GM19438 (cell line): ENCODE results near the gene SEPTIN1.
A peak's percentile ranks its signal among the peaks of the same experiment; 100 is the strongest.

ENCODE experiments used
- ATAC-seq: cut with Tn5 transposase; IDR thresholded peaks from one replicate; pipeline ENCODE4 v1.9.1; 2021; ENCODE audit warnings: low read depth; ENCODE audit not compliant: unreplicated experiment

Gene SEPTIN1

DNA sequence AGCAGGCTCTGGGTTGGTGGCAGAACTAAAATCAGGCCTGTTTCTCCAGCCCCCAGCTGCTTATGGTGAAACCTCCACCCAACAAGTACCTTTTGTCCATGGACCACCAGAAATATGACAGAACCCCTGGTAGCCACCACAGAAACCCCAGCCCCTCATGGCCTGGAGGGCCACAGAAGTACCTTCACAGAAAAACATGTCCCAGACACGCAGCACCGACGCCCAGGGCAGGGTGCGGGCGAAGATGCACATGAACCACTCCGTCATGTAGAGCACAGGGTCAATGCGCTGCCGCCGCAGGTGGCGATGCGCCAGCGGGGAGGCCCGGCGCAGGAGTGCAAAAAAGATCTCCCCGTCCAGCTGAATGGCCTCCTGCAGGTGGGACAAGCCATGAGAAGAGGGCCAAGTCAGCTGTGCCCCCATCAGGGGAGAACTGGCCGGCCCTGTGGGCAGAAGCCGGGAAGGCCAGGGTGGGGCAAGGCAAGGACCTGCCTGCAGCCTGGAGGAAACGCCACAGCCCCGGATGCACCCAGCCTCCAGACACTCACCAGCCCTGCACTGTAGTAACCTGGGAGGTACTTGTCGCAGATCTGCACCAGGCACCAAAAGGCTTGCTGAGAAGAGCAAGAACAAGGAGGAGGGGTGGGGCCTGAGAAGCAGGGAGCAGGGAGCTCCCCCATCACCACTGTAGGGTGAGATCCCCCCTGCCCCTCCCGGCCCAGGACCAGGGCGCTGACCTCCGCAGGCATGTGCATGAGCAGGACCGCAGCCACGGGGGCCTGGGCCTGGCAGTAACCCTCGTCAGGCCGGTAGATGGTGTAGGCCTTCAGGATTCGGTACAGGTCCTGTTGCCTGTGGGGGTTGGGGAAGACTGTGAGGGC lies 23.1 kb downstream of the SEPTIN1 start:
- no peak for ATAC-seq

DNA sequence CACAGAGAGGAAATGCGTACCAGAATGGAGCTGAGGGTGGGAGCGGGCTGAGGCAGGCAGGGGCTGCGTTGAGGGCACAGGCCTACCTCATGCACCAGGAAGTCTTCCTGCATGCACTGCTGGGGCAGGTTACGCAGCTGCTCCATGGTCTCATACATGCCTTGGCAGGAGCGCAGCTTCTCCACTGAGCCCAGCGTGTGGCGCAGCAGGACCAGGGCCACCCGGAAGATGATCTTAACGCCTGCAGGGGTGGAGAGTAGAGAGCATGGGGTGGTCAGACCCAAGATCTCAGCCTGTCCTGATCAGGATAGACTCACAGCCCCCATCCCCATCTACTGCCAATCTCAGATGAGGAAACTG lies 23.8 kb downstream of the SEPTIN1 start:
- no peak for ATAC-seq

DNA sequence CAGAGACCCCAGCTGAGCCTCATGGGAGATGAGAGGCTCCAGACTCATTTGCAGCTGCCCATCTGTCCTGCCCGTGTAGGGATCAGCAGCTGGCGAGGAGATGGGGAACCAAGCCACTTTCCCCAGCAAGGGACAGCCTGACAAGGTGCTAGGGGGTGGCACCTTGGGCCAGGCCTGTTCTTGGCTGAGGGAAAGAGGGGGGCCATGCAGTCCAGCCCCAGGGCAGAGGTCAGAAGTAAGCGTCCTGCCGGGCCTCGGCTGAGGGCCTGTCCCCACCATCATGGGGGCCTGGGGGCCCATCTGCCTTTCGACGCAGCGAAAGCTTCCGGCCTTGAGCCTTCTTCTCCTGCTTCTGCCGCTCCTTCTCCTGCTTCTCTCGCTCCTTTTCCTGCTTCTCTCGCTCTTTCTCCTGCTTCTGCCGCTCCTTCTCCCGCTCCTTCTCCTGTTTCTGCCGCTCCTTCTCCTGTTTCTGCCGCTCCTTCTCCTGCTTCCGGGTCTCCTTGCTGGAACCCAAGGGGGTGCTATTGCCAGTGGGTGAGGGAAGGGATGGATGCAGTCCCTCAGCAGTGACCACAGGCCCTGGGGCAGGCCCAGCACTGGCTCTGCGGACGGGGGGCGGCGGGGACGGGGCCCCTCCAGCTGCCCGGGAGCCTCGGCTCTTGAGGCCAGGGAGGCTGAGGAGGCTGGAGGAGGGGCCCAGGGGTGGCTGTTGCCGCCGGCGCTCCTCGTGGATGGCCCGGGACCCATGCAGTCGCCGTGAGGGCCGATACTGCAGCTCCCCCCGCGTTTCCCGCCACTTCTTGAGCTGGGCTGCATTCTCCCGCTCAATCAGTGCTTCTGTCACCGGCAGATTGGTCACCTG lies 24.4 kb downstream of the SEPTIN1 start:
- no peak for ATAC-seq

DNA sequence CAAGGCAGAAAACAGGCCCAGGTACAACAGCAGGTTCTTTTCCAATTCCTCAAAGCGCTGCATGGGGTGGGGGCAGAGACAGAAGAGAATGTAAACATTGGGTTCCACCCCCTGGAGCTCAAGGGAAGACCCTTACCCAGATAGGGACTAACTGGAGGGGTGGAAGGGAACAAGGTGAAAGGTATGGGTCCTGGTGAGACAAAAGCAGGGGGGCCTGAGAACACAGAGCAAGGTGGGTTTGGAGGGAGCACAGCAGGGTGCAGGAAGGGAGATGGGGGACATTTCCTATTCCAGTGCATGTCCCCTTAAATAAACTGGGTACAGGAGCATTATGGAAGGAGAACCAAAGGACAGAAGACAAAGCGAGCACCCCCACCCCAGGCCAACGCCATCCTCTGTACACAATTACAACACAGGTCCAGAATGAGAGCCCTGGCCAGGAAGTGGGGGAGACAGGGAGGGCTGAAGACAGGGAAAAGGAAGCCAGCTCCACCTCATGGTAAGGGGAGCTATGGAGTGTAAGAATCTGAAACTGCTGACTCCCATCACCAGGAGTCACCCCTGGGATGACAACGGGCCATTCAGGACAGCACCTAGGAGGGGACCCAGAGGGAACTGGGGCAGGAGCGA lies 25.2 kb downstream of the SEPTIN1 start:
- no peak for ATAC-seq

DNA sequence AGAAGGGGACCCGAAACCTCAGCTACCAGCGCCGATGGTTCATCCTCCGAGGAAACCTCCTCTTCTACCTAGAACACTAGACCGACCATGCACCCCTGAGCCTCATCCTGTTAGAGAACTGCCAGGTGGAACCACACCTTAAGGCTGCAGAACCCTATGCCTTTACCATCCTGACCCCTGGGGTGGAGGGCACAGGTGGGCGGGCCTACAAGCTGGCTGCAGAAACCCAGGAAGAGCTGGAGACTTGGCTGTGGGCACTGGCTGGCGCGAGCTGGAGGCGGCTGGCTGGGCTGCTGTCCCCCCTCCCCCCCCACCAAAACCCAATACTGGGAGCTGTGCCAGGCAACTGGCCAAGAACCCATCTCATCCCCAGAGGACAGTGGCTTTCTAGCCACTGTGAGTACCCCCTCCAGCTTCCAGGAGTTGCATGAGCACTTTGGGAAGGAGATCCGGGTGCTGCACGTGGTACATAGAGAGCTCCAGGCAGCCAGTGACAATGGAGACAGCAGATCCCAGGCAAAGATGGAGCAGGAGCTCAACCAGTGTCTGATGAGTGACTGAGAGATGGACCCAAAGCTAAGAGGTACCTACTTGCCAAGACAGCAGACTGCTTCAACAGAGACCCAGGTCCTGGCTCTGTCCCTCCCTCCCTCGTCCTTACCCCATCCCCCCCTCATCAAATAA lies 25.8 kb downstream of the SEPTIN1 start:
- ATAC-seq, result no peak

DNA sequence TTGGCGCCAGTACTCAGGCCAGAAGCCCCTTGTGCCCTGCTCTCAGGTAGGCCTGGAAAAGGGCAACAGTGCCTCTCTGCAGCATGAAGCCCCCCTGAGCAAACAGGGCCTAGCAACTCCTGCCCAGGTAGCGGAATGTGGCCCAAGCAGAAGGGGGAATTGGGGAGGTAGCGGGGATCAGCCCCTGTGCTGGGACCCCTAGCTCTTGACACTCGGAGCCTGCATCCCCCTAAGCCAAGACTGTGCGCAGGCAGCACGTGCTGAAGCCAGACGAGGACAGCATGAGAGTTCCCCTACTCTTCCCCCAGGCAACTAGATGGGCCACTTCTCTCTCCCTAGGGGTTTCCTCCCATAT lies 26.4 kb downstream of the SEPTIN1 start:
- no peak for ATAC-seq

DNA sequence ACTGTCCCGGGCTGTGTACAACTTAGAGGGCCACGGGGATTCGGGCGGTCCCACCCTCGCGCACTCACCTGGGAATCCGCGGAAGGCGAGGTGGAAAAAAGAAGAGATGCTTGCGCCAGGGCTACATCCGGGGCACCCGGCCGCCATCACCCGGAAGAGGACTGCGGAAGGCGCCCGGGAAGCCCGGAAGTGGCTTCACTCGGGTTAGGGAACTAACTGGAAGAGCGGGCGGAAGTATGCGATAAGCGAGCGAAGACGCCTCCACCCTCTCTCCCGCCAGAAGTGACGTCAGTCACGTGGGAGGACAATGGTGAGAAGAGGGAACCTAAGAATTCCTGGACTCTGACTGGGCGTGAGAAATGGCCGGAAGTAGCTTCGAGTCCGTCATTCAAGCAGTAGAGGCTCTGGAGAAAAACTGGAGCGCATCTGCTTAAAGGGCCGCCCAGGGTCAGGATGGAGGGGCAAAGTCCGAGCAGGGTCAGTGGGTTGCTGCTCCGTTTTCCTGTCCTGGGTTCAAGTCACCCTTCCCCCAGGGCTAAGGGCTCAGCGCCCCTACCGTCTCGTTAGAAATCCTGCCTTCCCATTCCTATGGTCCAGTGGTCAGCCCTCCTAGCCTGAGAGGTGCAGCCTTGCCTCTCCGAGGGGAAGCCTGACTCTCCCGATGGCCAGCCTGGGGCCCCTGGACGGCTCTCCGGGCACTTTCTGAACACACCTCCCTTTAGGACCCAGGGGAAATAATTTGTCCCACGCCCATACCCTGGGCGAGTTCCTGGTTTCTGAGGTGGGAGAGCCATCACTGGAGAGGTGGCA lies 27.0 kb downstream of the SEPTIN1 start, which contains the start of gene CD2BP2:
Gene CD2BP2, minus strand, starts transcription at position 165 of the 810 bp plus-strand sequence. CDS start 627 bp downstream, outside the sequence.
- peak; percentile 61 for ATAC-seq

DNA sequence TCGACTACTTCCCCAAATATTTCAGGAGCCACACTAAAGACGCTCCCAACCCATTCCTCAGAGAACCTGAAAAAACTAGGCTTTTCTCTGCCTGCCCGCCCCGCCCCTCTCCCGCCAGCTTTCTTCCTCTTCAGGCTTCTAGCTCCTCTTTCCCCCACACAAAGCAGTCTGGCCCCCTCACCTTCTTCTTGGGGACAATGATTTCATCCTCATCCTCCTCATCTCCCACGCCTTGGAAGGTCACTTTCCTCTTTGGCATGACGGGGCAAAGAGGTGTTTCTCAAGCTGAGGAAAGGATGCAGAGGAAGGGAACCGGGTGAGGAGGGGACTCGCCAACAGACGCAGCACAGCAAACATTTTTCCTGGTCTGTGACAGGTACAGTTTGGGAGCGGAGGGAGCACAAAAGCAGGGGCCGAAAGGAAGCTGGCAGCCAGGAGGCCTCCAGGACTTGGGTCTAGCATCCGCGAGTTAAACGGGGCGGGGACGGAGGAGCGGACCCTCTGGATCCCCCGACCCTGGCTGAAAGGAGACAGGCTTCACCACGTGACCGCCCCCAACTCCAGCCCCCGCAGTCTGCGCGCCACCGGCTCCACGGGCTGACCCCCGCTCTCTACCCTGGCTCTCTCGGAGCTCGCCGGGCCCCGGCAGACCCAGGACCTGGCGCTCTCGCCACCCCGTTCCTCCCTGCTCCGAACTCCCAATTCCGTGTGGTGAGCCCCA lies 27.8 kb downstream of the SEPTIN1 start:
- peak; percentile 14 for ATAC-seq

DNA sequence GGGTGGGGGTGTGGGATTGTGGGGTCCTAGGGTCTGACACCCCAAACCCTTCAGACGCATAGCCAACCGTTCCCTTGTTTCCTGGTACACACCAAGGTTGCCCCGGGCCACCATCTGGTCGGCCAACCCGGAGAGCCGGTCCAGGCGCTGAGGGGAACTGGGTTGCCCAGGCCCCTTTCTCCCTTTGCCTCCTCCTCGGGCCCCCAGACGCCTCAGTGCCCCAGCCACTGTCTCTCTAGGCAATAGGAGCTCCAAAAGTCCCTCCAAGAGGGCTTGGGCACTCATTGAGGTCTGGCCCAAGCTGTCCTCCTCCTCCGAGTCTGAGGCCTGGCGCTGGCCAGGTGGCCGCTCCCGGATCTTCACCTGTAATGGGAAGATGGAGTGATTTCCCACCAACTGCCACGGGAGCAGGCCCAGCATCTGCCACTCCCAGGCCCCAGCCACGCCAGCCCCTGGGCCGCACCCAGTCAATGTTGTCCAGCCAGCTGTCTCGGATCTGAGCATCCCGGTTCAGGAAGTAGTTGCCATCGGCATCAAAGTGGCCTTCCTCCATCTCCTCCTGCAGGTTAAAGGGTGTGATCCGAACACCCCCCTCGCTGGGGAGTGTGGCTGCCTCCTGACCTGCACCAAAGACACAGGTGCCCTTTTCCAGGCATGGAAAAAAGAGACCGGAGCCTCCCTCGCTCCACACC lies 28.8 kb downstream of the SEPTIN1 start:
- no peak for ATAC-seq

DNA sequence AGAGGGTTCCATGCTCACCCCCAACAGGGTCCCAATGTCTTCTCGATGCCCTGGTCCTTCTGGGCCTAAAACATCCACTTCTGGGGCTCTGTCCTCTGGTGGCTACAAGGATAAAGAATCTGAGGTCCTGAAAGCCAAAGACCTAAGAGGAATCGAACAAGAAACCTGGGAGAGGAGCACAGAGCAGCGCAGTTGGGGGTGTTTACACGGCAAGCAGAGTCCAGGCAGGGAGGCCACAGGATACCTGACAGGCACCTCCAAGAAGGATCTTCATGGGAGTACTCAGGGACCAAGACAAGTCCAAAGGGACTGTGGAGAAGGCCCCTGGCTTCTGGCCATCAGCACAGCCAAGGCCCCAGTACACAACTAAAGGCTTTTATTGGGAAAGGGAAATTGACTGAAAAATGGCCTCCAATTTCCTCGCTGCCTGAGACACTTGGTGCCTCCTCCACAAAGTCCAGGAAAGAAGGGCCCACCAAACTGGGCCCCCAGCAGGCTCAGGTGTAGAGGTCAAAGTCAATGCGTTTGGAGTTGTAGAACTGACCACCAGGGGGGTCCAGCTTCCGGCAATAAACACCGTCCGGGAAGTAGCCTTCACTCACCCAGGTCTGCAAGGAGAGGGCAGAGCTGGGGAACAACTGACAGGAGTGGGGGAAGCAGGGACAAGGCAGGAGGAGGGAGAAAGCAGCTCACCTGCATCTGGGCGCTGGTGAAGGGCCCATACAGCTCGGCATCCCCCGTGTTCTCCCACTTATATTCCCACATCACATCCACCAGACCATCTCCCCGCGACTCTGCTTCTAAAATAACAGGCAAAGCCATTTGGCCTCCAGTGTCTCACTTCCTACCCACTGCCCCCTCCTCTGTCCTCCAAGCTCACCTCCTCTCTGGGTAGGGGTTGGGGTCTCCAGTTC lies 29.6 kb downstream of the SEPTIN1 start:
- no peak for ATAC-seq

DNA sequence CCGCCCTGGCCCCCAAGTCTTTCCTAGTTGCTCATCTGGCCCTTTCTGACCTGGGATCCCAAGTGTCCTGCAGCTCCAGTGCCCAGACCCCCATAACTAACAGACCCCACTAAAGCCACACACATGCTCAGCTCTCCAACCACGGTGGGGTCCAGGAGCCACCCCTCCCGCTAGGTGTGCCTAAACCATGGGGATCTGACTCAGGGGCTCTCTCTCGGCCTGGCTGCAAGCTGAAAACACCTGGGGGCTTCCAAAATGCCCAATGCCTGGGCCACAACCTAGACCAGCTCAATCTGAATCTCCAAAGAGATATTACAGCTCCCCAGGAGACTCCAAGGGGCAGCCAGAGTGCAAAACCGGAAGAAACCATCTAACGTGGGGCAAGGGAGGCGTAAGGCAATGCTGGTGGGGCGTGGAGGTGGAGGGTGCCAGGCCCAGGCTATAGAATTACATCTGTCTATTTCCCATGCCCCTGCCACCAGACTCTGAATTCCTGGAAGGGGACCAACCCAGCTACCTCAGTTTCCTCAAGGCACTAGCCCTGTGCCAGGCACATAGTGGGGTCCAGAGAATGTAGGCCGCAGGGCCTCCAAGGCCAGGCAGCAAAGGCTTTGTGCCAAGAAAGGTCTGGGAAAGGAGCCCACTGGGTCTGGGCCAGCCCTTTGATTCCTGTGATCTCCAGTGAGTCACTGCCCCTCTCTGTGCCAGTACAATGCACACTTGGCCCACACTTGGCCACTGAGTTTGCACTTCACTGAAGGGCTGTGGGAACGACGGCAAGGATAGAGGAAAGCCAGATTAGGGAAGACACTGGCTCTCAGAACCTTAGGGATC lies 30.6 kb downstream of the SEPTIN1 start:
- ATAC-seq, result no peak

DNA sequence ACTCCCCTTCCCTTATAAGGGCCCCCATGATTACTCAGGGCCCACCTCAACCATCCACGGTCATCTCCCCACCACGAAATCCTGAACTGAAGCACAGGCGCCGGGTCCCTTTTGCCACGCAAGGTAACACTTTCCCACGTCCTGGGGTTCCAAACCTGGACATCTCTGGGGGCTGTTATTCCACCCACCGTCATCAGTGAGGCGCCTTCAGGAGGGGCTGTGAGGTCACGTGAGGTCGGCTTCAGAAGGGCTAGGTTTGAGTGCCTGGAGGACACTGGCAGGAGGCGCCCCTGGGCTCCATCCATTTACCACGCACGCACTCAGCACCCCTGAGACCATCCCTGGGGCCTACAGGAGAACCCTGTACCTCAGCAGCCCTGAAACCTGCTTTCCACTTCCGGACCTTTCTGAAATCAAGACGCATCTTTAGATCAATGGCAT lies 31.3 kb downstream of the SEPTIN1 start:
- no peak for ATAC-seq

DNA sequence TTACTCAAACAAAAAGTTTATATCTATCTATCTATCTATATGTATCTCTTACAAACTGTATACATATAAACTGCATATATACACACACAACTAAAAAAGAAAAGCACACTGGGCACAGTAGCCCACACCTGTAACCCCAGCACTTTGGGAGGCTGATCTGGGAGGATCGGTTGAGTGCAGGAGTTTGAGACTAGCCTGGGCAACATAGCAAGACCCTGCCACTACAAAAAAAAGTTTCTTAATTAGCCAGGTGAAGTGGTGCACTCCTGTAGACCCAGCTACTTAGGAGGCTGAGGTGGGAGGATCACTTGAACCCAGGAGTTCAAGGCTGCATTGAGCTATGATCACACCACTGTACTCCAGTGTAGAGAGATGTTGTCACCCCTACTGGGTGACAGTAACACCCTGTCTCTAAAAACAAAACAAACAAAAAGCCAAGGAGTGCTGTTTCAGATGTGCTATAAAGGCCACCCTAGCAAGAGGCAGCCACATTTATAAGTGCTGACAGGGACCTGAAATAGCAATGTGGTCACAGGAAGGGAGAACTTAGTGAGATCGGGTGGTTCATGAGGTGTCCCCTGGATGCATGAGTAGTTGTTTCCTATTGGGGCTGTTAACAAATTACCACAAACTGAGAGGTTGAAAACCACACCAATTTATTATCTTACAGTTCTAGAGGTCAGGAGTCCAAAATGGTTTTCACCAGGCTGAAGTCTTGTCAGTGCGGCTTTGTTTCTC lies 32.1 kb downstream of the SEPTIN1 start:
- ATAC-seq, result no peak

DNA sequence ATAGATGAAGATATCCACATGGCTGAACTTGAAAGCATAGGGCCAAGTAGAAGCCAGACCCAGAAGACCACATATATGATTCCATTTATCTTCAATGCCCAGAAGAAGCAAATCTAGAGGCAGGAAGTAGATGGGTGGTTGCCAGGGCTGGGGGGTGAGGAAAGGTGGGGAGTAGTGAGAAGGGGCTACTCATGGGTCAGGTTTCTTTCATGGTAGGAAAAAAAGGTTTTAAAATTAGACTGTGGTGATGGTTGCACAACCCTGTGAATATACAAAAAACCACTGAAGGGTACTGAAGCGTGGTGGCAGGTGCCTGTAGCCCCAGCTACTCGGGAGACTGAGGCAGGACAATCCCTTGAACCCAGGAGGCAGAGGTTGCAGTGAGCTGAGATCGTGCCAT lies 32.7 kb downstream of the SEPTIN1 start:
- ATAC-seq, result no peak

DNA sequence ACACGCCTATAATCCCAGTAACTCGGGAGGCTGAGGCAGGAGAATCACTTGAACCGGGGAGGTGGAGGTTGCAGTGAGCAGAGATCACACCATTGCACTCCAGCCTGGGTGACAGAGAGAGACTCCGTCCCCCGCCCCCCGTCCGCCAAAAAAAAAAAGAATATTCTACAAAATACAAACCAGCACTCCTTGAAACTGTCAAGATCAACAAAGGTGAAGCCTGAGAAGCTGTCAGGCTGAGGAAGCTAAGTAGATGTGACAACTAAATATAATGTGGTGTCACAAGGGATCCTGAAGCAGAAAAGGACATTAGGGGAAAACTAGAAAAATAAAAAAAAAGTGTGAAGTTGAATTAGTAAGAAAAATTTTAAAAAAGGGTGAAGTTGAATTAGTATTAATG lies 33.4 kb downstream of the SEPTIN1 start:
- ATAC-seq, result no peak

DNA sequence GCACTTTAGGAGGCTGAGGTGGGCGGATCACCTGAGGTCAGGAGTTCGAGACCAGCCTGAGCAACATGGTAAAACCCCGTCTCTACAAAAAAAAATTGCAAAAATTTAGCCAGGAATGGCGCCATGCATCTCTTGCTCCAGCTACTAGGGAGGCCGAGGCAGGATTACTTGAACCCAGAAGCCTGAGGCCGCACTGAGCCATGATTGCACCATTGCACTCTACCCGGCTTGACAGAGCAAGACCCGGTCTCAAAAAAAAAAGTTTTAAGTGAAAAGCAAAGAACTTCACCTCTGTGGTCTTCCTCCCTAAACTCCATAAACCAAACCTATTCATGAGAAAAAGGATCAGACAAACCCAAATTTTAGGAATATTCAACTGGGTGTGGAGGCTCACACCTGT lies 34.2 kb downstream of the SEPTIN1 start:
- no peak for ATAC-seq
